B cell (primary cell): ENCODE data around the gene RIPK1. TPM values are rescaled to one million over a fixed set of nuclear protein-coding genes. Genes with fewer than 3 reads are reported as not detected.

Experiments
- ATAC-seq: fragments of 200-7000 bp; cut with Tn5 transposase; one replicate; pipeline ENCODE4 v1.10.0; 2021; ENCODE audit warnings: low read depth, mild to moderate bottlenecking, moderate number of reproducible peaks, moderate library complexity
- CTCF ChIA-PET: fragments of 350-600 bp; sonication (Branson Sonifier 250); formaldehyde crosslinking; loops from one replicate; lab custom pipeline; 2021; ENCODE audit warnings: antibody characterized with exemption, inconsistent platforms; lab: Charles Lee
- POLR2A ChIA-PET: fragments of 350-600 bp; sonication (Branson Sonifier 250); formaldehyde crosslinking; loops from one replicate; lab custom pipeline; 2021; ENCODE audit warnings: antibody characterized with exemption; lab: Charles Lee
- DNase-seq: peaks from one replicate; pipeline ENCODE4 v3.0.0; 2013
- H2AFZ ChIP-seq: 2 replicates; pipeline ENCODE4 v1.6.1; 2012; ENCODE audit warnings: mild to moderate bottlenecking, low read depth, low read length; ENCODE audit not compliant: insufficient read depth, poor library complexity, severe bottlenecking
- H3K27ac ChIP-seq, 2 donors: 1 replicate in 1 of 2; 2 replicates in 1 of 2; pipeline ENCODE4 v1.5.1; 2012 to 2013; ENCODE audit warnings: low read length in 2 of 2, mild to moderate bottlenecking in 2 of 2, moderate library complexity in 1 of 2
- H3K27me3 ChIP-seq, 4 experiments: fragments of 200-600 bp in 1 of 4; sonication (generic) in 1 of 4; replicated peaks in 1 of 4; 1 replicate in 2 of 4; 2 replicates in 2 of 4; pipeline versions ENCODE4 v1.6.1 to v1.7.0; 2013 to 2016; ENCODE audit warnings: low read length in 3 of 4, mild to moderate bottlenecking in 2 of 4, mixed read lengths in 1 of 4, moderate library complexity in 1 of 4; ENCODE audit not compliant: insufficient read depth in 4 of 4, control insufficient read depth in 3 of 4; ENCODE audit errors: control extremely low read depth in 1 of 4
- H3K36me3 ChIP-seq, 2 experiments: replicated peaks in 1 of 2; 1 replicate in 1 of 2; 2 replicates in 1 of 2; pipeline versions ENCODE4 v1.6.1 to v1.7.1; 2013; ENCODE audit warnings: low read length in 1 of 2; ENCODE audit not compliant: insufficient read depth in 2 of 2, control insufficient read depth in 1 of 2; ENCODE audit errors: control extremely low read depth in 1 of 2, extremely low read depth in 1 of 2
- H3K4me1 ChIP-seq, 2 donors: fragments of 200-600 bp in 1 of 2; sonication (generic) in 1 of 2; 1 replicate in 1 of 2; 2 replicates in 1 of 2; pipeline versions ENCODE4 v1.5.1 to v1.6.1; 2013 to 2017; ENCODE audit warnings: low read length in 2 of 2; ENCODE audit not compliant: control insufficient read depth in 2 of 2, insufficient read depth in 2 of 2
- H3K4me2 ChIP-seq: replicated peaks from 2 replicates; pipeline ENCODE3; 2012; ENCODE audit warnings: mild to moderate bottlenecking, low read depth, low read length; ENCODE audit not compliant: poor library complexity, severe bottlenecking
- H3K4me3 ChIP-seq, 5 experiments: fragments of 200-600 bp in 1 of 5; sonication (generic) in 1 of 5; 1 replicate in 3 of 5; 2 replicates in 2 of 5; pipeline versions ENCODE4 v1.5.1 to v1.7.0; 2011 to 2016; ENCODE audit warnings: low read length in 4 of 5, mild to moderate bottlenecking in 4 of 5, low read depth in 2 of 5, control low read depth in 1 of 5, moderate library complexity in 1 of 5; ENCODE audit not compliant: insufficient read depth in 1 of 5; ENCODE audit errors: control extremely low read depth in 1 of 5, extremely low read depth in 1 of 5
- H3K79me2 ChIP-seq: fragments of 200-600 bp; sonication (generic); one replicate; pipeline ENCODE4 v1.6.0; 2016; ENCODE audit warnings: low read length; ENCODE audit not compliant: control insufficient read depth, insufficient read depth
- H3K9ac ChIP-seq: fragments of 200-600 bp; sonication (generic); 2 replicates; pipeline ENCODE4 v1.6.1; 2017; ENCODE audit warnings: mild to moderate bottlenecking, low read length, moderate library complexity
- H3K9me3 ChIP-seq, 3 donors: one replicate each; pipeline versions ENCODE4 v1.6.1 to v1.7.1; 2013; ENCODE audit warnings: low read length in 2 of 3; ENCODE audit not compliant: control insufficient read depth in 2 of 3, insufficient read depth in 1 of 3; ENCODE audit errors: control extremely low read depth in 1 of 3
- H4K20me1 ChIP-seq: 2 replicates; pipeline ENCODE4 v1.6.0; 2012; ENCODE audit warnings: mild to moderate bottlenecking, low read length; ENCODE audit not compliant: insufficient read depth, control insufficient read depth, poor library complexity, severe bottlenecking
- H3K27ac Mint-ChIP-seq: one replicate; pipeline ENCODE4 v1.8.0; 2021; ENCODE audit warnings: mixed read lengths
- H3K27me3 Mint-ChIP-seq: one replicate; pipeline ENCODE4 v1.8.0; 2021; ENCODE audit warnings: mixed read lengths
- H3K4me1 Mint-ChIP-seq: one replicate; pipeline ENCODE4 v1.8.0; 2021; ENCODE audit warnings: mixed read lengths
- H3K4me3 Mint-ChIP-seq: one replicate; pipeline ENCODE4 v1.8.0; 2021; ENCODE audit warnings: mixed read lengths
- H3K9me3 Mint-ChIP-seq: one replicate; pipeline ENCODE4 v1.8.0; 2022; ENCODE audit warnings: mixed read lengths; ENCODE audit not compliant: insufficient read depth
- CTCF ChIP-seq: fragments of 200-600 bp; IDR thresholded peaks from one replicate; pipeline ENCODE4 v1.8.0; 2022; ENCODE audit warnings: antibody characterized with exemption, mild to moderate bottlenecking
- EZH2 ChIP-seq: IDR thresholded peaks from 2 replicates; pipeline ENCODE4 v1.6.1; 2012; ENCODE audit warnings: borderline replicate concordance, low read depth, mild to moderate bottlenecking, moderate library complexity, low read length; ENCODE audit not compliant: insufficient read depth, poor library complexity, severe bottlenecking
- WGBS: methylation state at CpG from one replicate; pipeline ENCODE4 v1.1.5; 2013; ENCODE audit warnings: missing lambda C conversion rate; ENCODE audit not compliant: insufficient coverage; 5-methylcytosine and 5-hydroxymethylcytosine counted together
- intact Hi-C: fragments of 100-400 bp; cut with micrococcal nuclease; formaldehyde crosslinking; loops from one replicate; pipeline ENCODE4 v1.10.0; 2022
- polyA plus RNA-seq: library from polyadenylated mRNA; depleted of rRNA; stranded (reverse); fragments of >200 nt; gene quantifications from 2 replicates; pipeline ENCODE4 v1.2.3, GENCODE V29; 2012
- total RNA-seq, 2 donors: library from RNA; stranded (reverse); fragments of 120-200 nt in 1 of 2; gene quantifications; 1 replicate in 1 of 2; 2 replicates in 1 of 2; pipeline versions ENCODE4 v1.2.3 to v1.2.4, GENCODE V29; 2013 to 2022

The RIPK1 gene
- total and polyA plus RNA-seq, 2 donors (not counting 1 experiment from before 2014, with no cell fraction given): 7.3 to 26.2 TPM

GRCh38 chr6:3138341-3138740, 70.0 kb downstream of the RIPK1 start:
- Histone ChIP-seq H3K4me2 (no peak overlapping the region), H3K4me3 (no peak overlapping the region), H3K27ac (no peak overlapping the region), H2AFZ (no peak overlapping the region), H3K9ac (no peak overlapping the region), H3K4me1 (peaks cover 10 to 11% of the 10 kb centered on the region in 2 donors), H3K36me3 (peaks cover 3 to 18% of the 10 kb centered on the region in 2 experiments), H3K27me3 (no peaks in the 10 kb centered on the region), H3K79me2 (no peaks in the 10 kb centered on the region), H4K20me1 (no peaks in the 10 kb centered on the region), H3K9me3 (no peaks in the 10 kb centered on the region)
- intact Hi-C loops: no loop called here
- Mint-ChIP-seq H3K4me3 (no peak overlapping the region), H3K27ac (no peak overlapping the region), H3K4me1 (peaks cover 12% of the 10 kb centered on the region), H3K9me3 (no peaks in the 10 kb centered on the region), H3K27me3 (no peaks in the 10 kb centered on the region)
- no peak for ATAC-seq
- ChIA-PET CTCF (interaction anchor here (1.0 to 1.2 kb wide), 2 partner anchors 24 to 91 kb away, joined by 3 to 4 read pairs; no protein-coding TSS in a partner anchor), POLR2A (no interaction called here)
- DNase-seq: no peak
- 100% methylated on average over 1 of the region's 1 CpG for WGBS
- no peak for TF ChIP-seq EZH2
- TF ChIP-seq CTCF: no peak

- peak; percentile 64 for DNase-seq
- H3K4me3 Mint-ChIP-seq: peak overlapping the region; percentile 36
- Histone ChIP-seq H3K36me3 (peaks cover 3 to 18% of the 10 kb centered on the region in 2 experiments), H3K27me3 (no peaks in the 10 kb centered on the region), H3K4me1 (peaks cover 10 to 11% of the 10 kb centered on the region in 2 donors), H3K9me3 (no peaks in the 10 kb centered on the region), H3K4me2 (peak overlapping the region; percentile 10), H3K79me2 (no peaks in the 10 kb centered on the region), H3K9ac (no peak overlapping the region), H4K20me1 (no peaks in the 10 kb centered on the region), H3K4me3 (no peak overlapping the region), H2AFZ (peak overlapping the region; percentile 12), H3K27ac (no peak overlapping the region)
- ATAC-seq: peak; percentile 87
- intact Hi-C loops: no loop called here
- no peaks in the 10 kb centered on the region for H3K27me3 Mint-ChIP-seq
- POLR2A ChIA-PET: no interaction called here
- peaks cover 12% of the 10 kb centered on the region for H3K4me1 Mint-ChIP-seq
- peak overlapping the region; percentile 27 for H3K27ac Mint-ChIP-seq
- TF ChIP-seq EZH2 (no peak), CTCF (no peak)
- H3K9me3 Mint-ChIP-seq: no peaks in the 10 kb centered on the region
- 20% methylated on average over 12 of the region's 14 CpGs for WGBS
- CTCF ChIA-PET: interaction anchor here (0.6 to 1.2 kb wide), 4 partner anchors 23 to 368 kb away, joined by 3 to 4 read pairs (median 3); no protein-coding TSS in a partner anchor
Observed at GRCh38 chr6:3139090-3139903, 71.0 kb downstream of the RIPK1 start.
